PC-9 (cell line): ENCODE measurements around the gene DSCAML1.

Source experiments
- CTCF ChIP-seq: fragments of 200-600 bp; sonication (generic); conservative IDR thresholded peaks from 2 replicates; pipeline ENCODE4 v1.6.1; 2017; ENCODE audit warnings: mixed run types, antibody characterized with exemption, mild to moderate bottlenecking, moderate library complexity
- EZH2 ChIP-seq: fragments of 200-600 bp; sonication (generic); IDR thresholded peaks from 2 replicates; pipeline ENCODE4 v1.8.0; 2017; ENCODE audit warnings: antibody characterized with exemption, low read depth

DNA sequence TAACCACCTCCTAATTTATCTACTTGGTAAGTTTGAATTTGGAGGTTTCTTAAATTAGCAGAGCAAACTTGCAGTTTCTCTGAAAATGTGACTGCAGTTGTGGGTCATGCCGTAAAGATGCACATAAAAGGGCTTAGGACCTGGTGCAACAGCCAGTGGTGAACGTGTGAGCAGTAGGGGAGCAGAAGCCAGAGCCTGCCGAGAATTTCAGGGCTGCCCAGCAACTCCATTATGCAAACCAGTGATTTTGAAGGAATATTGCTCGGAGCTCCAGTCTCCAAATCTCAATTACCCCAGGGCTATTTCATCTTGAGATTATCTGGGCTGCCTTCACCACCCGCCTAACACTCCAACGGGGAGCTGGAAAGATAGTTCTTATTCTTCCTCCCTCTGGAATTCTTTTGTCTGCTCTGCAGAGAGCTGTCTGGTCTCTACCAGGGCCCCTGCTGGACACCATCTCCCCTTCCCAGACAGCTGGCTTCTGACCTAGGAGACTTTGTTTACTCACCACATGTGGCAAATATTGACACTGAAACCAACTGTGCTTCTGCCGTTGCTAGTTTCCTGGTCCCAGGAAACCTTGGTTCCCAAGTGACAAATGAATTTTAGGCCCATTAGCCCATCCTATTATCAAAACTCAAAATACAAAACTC is 93.9 kb downstream of the DSCAML1 start:
- TF ChIP-seq CTCF (no peak), EZH2 (no peak)
